Activated CD8-positive, alpha-beta memory T cell treated with anti-CD3 and anti-CD28 coated beads for 24 hours (primary cell): ENCODE results near the gene TUBB3.
"Not testable (repeated sequence)": the region's sequence is repeated elsewhere in the genome, so short reads cannot be mapped to it uniquely, and the experiment has no call there.

Experiments used
- DNase-seq: peaks from one replicate; pipeline ENCODE4 v3.0.0-alpha.2; 2020

TUBB3 gene

GRCh38 chr16:89919535-89920406 is 3.4 kb upstream of the TUBB3 start:
- DNase-seq: no peak

DNA sequence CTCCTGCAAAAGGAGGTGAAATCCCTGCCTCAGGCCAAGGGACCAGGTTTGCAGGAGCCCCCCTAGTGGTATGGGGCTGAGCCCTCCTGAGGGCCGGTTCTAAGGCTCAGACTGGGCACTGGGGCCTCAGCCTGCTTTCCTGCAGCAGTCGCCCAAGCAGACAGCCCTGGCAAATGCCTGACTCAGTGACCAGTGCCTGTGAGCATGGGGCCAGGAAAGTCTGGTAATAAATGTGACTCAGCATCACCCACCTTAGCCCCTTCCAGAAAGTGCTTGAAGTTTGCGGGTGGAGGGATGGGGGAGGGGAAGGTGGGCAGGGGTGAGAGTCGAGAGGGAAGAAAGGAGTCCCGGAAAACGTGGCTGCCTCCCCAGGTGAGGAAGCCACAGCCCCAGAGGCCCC is 2.4 kb upstream of the TUBB3 start:
- DNase-seq: no peak

DNA sequence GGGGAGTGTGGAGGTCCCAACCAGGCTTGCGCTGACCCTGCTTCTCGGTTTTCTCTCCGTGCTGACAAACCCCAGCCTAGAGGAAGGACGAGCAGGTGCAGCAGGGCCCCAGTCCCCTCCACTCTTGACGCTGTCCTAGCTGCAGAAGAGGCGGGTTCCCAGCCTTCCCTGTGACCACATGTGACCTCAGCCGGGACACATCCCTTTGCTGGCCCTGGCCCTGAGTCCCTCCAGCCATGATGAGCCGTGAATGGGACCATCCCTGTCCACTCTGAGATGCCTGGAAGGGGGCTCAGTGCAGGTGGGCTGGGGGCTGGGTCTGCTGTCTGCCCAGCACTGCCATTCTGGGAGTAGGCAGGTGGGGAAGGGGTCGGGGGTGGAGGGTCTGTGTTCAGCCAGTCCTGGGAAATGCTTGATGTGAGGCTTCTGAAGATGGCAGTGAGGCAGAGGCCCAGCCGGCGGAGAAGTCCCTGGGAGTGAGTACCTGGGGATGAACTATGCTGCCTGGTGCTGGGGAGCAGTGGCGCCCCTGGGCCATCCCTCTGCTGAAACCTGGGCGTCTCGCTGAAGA is 1.9 kb upstream of the TUBB3 start:
- no peak for DNase-seq

DNA sequence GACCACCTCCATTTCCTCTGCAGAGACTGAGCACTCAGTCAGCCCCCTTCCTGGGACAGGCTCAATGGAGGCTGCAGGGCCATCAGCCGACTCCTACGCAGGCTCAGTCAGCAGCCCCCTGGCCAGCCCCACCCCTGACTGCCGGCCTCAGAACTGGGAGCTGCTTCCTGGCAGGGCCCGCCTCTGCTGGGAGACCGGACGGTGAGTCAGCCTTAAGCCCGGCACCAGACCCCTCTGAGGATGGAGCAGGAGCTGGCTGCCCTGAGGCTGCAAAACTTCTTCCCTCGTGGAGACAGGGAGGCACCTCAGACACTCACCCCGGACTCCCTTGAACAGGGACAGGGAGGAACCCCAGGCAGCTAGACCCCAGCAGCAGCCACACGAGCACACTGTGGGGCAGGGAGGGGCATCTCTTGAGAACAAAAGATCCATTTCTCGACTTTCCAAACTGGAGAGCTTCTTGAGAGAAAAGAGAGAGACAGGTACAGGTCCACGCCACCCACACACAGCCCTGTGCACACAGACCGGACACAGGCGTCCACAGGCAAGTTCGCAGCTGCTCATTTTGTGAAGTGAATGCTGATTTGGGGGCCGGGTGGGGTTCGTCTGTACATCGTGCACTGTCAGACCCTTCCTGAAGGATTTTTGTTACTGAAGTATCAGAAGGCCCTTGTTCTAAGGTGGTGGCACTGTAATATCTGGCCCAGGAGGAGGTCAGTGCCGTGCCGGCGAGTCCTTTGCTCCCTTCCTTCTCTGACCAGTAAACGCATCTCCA is 1.3 kb upstream of the TUBB3 start:
- no peak for DNase-seq

DNA sequence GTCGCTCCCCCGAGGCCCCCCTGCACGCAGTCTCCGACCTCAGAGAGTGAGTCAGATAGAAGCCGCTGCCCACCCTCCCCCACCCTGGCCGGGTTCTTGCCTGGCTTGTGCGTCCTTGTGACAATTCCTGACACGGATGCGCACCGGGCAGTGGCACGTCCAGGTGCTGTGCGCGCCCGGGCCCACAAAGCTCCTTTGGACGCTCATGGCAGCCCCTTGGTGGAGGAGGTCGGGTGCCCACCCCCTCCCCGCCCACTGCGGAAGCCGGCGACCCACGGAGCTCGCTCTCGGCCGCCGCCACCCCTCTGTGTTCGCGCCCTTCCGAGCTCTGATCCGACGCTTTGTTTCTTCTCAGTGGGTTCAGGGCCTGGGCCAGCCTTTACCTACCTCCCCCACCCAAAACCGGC is 662 bp upstream of the TUBB3 start:
- DNase-seq: peak; percentile 77

DNA sequence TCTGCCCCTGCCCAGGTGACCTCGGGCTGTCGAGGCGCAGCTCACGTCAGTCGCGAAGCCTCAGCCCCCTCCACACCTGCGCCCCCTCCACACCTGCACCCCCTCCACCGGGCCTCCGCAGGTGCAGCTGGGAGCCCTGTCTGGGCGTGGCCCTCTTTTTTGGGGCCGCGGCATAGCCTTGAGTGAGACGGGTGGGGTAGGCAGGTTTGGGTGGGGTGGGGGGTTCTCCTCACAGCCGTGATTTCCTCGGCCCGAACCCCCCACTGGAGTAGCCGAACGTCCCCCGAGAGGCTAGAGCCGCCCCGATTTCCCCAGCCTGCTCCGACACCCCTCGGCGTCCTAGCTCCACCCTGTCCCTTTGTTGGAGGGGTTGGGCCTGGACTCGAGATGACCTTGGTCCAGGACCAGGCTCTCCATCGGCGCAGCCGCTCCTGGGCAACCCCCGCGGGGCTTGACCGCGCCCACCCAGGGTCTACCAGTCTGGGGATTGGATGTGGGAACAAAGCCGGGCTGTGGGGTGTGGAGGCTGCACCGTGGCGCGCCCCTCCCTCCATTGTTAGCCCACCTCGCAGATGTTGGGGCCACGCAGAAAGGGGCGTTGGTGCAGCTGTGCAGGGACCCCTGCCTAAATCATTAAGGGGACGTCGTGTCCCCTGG is 626 bp downstream of the TUBB3 start:
- no peak for DNase-seq

GRCh38 chr16:89924297-89924924 is 1.3 kb downstream of the TUBB3 start:
- DNase-seq: no peak

DNA sequence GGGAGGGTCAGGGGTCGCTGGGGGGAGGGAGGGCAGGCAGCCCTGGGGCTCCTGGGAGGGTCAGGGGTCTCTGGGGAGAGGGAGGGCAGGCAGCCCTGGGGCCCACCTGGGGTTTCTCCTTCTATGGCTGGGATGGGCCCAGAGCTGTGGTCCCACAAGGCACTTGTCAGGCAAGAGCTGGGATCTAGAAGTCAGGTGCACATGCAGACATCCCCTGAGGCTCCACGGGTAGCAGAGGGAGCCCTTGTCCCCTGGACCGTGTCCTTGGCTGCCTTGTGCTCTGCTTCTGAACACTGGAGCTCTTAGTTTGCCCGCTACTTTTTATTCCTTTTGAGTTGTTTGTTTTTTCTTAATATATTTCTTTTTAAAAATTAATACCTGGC is 1.8 kb downstream of the TUBB3 start:
- no peak for DNase-seq

DNA sequence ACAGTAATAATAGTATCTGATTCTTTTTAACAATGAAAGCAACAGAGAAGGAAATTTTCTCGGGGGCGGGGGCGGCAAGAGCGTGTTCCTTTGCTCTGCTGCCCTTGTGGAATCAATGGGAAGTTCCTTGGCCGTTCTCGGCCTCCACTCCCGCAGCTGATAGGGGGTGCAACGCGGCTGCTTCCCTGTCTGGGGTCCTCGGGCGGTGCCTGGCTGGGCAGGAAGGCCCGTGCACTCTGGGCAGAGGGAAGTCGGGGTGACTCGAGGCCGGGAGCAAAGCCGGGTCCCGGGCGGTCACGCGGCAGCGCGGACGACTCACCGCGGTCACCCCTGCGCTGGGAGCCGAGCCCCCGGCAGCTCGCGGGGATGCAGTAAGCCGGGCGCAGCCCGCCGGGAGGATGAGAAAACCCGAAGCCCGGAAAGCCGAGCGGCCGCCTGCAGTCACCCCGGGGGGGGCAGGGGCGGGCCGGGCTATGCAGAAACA is 2.5 kb downstream of the TUBB3 start:
- DNase-seq: no peak

DNA sequence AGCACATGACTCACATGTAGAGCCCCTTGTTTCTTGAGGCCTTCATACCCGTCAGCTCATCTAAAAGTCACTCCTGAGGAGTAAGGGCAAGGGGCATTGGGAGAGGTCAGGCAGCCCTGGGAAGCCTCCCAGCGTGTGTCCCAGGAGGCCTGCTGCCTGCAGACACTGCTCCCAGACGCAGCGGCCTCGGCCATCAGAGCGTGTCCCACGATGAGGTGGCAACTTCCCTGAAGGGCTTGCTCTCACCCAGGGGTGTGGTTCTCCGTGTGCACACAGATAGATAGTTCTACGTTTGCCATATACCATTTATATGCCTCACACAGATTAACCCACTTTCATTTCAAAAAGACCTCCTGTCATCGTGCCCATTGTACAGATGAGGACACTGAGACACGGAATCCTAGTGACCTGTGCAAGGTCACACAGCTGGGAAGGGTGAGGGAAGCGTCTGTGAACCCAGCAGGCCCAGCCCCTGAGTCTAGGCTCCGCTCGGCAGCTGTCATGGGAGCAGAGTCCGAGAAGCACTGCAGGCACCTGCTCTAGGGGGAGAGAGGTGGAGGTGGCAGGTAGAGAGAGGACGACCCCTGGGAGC is 8.3 kb downstream of the TUBB3 start:
- DNase-seq: no peak

GRCh38 chr16:89931964-89932363 is 8.8 kb downstream of the TUBB3 start:
- DNase-seq: no peak

DNA sequence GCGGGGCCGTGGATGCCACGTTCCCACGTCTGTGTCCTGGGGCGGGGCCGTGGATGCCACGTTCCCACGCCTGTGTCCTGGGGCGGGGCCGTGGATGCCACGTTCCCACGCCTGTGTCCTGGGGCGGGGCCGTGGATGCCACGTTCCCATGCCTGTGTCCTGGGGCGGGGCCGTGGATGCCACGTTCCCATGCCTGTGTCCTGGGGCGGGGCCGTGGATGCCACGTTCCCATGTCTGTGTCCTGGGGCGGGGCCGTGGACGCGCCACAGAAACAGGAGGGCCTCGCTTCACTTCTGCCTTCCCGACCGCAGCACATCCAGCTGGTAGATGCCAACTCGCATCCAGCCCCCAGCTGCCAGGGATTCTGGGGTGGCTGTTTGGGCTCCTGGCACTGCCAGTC is 10.9 kb downstream of the TUBB3 start:
- DNase-seq: not testable (repeated sequence)

DNA sequence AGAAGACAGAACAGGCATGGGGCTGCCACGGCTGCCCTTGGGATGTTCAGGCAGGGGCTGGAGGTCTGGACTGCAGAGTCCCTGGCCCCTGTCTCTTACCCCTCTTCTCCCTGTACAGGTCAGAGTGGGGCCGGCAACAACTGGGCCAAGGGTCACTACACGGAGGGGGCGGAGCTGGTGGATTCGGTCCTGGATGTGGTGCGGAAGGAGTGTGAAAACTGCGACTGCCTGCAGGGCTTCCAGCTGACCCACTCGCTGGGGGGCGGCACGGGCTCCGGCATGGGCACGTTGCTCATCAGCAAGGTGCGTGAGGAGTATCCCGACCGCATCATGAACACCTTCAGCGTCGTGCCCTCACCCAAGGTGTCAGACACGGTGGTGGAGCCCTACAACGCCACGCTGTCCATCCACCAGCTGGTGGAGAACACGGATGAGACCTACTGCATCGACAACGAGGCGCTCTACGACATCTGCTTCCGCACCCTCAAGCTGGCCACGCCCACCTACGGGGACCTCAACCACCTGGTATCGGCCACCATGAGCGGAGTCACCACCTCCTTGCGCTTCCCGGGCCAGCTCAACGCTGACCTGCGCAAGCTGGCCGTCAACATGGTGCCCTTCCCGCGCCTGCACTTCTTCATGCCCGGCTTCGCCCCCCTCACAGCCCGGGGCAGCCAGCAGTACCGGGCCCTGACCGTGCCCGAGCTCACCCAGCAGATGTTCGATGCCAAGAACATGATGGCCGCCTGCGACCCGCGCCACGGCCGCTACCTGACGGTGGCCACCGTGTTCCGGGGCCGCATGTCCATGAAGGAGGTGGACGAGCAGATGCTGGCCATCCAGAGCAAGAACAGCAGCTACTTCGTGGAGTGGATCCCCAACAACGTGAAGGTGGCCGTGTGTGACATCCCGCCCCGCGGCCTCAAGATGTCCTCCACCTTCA is 11.7 kb downstream of the TUBB3 start:
- no peak for DNase-seq

GRCh38 chr16:89935620-89936019 is 12.5 kb downstream of the TUBB3 start:
- not testable (repeated sequence) for DNase-seq

GRCh38 chr16:89936034-89936433 is 12.9 kb downstream of the TUBB3 start:
- no peak for DNase-seq

DNA sequence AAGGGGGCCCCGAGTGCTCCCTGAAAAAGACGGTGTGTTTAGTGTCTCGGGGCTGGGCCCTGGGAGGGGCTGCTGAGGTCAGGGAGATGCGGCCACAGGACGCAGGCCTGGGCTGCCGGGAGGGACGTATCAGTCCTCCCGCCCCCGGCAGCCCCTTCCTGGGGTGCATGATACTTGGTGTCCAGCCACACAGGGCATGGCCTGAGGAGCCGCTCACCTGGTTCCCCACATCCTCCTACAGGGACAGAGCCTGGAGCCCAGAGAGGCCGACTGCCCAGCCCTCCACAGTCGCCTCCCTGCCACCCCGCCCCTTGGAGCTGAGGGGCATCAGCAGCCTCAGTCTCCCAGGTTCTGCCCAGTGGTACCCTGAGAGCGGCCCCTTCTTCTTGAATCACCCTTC is 13.4 kb downstream of the TUBB3 start:
- DNase-seq: no peak

DNA sequence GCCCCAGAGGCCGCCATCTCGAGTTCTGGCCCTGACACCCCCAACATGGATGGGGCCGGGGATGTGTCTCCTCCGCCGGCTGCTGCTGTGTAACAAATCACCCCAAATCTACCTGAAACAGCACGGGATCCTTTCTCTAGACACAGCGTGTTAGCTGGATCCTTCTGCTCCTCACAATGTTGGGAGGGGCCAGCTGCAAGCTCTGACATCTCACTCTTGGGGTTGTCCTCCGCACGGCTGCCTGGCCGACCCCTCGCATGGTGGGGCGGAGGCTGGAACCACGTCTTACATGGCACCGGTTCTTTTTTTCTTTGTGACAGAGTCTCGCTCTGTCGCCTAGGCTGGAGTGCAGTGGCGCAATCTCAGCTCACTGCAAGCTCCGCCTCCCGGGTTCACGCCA is 13.8 kb downstream of the TUBB3 start:
- no peak for DNase-seq

GRCh38 chr16:89938175-89938885 is 15.2 kb downstream of the TUBB3 start:
- no peak for DNase-seq

DNA sequence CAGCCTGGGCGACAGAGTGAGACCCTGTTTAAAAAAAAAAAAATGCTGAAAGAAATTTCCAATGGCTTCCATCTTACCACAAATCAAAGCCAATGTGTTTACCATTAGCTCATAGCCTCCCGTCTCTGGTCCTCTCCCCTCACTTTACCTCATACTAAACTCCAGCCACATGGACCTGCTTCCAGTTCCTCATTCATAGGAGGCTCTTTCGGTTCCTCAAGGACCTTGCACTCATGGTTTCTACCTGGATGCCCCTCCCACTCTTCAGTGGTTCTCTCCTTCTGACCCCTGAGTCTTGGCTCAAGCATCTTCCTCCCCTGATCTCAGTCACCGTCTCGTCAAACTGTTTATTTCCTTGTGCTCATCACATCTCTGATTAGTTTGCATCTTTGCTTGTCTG is 21.6 kb downstream of the TUBB3 start:
- DNase-seq: no peak

DNA sequence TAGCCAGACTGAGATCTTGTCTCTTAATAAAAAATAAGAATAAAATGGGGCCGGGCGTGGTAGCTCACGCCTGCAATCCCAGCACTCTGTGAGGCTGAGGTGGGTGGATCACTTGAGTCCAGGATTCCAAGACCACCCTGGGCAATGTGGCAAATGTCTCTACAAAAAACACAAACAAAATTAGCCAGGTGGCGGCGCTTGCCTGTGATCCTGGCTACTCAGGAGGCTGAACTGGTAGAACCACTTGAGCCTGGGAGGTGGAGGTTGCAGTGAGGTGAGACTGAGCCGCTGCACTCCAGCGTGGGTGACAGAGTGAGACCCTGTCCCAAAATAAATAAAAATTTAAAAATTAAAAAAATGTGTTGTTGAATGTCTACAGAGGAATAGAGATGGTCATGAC is 22.5 kb downstream of the TUBB3 start:
- no peak for DNase-seq
